SK-N-SH (cell line): Measurements from ENCODE around the gene ZNF546. TPM values are rescaled to one million over a fixed set of nuclear protein-coding genes. Genes with fewer than 3 reads are reported as not detected.

ENCODE experiments used
- CTCF ChIA-PET: fragments of 300-600, 350-600 bp; formaldehyde crosslinking; extraction: SDS; loops from one replicate; lab custom pipeline; 2021; lab: Yijun Ruan, JAX
- POLR2A ChIA-PET: fragments of 350-600 bp; sonication (Branson Sonifier 250); formaldehyde crosslinking; extraction: SDS; loops from one replicate; lab custom pipeline; 2020; ENCODE audit warnings: antibody characterized with exemption, inconsistent platforms; lab: Yijun Ruan, JAX
- DNase-seq: peaks from one replicate; pipeline ENCODE4 v3.0.0; 2012
- H2AFZ ChIP-seq: fragments of 200-600 bp; sonication (generic); 2 replicates; pipeline ENCODE4 v1.8.1; 2016; ENCODE audit warnings: antibody characterized with exemption, mild to moderate bottlenecking, low read depth
- H3F3A ChIP-seq: fragments of 200-600 bp; sonication (generic); replicated peaks from 2 replicates; pipeline ENCODE3; 2016; ENCODE audit warnings: antibody characterized with exemption, mild to moderate bottlenecking; ENCODE audit not compliant: insufficient read depth
- H3K27ac ChIP-seq, 2 experiments: fragments of 200-500 bp in 1 of 2; fragments of 200-600 bp in 1 of 2; sonication (Bioruptor generic) in 1 of 2; sonication (generic), shearing (Covaris generic) in 1 of 2; 2 replicates each; pipeline versions ENCODE4 v1.5.1 to v1.6.1; 2014 to 2016; ENCODE audit warnings: low read depth in 2 of 2, inconsistent platforms in 1 of 2, low read length in 1 of 2, mild to moderate bottlenecking in 1 of 2, mixed read lengths in 1 of 2
- H3K27me3 ChIP-seq: fragments of 200-600 bp; sonication (generic), shearing (Covaris generic); 2 replicates; pipeline ENCODE4 v1.6.1; 2016; ENCODE audit warnings: mixed run types; ENCODE audit not compliant: insufficient read depth
- H3K36me3 ChIP-seq, 2 experiments: fragments of 200-500 bp in 1 of 2; fragments of 200-600 bp in 1 of 2; sonication (Bioruptor generic) in 1 of 2; sonication (generic) in 1 of 2; replicated peaks in 1 of 2; 2 replicates each; pipeline versions ENCODE3 to v1.5.1; 2014 to 2016; ENCODE audit warnings: low read length in 1 of 2, mild to moderate bottlenecking in 1 of 2; ENCODE audit not compliant: insufficient read depth in 2 of 2, control insufficient read depth in 1 of 2
- H3K4me1 ChIP-seq, 2 experiments: fragments of 200-500 bp in 1 of 2; fragments of 200-600 bp in 1 of 2; sonication (Bioruptor generic) in 1 of 2; sonication (generic), shearing (Covaris generic) in 1 of 2; 2 replicates each; pipeline versions ENCODE4 v1.5.1 to v1.6.1; 2014 to 2016; ENCODE audit warnings: low read depth in 1 of 2, low read length in 1 of 2, mixed run types in 1 of 2; ENCODE audit not compliant: insufficient read depth in 2 of 2, control insufficient read depth in 1 of 2
- H3K4me2 ChIP-seq: fragments of 200-600 bp; sonication (generic), shearing (Covaris generic); 2 replicates; pipeline ENCODE4 v1.6.1; 2017; ENCODE audit warnings: mixed run types
- H3K4me3 ChIP-seq, 2 experiments: fragments of 200-500 bp in 1 of 2; fragments of 200-600 bp in 1 of 2; sonication (Bioruptor generic) in 1 of 2; sonication (generic), shearing (Covaris generic) in 1 of 2; 2 replicates each; pipeline versions ENCODE4 v1.5.1 to v1.8.1; 2014 to 2016; ENCODE audit warnings: low read depth in 2 of 2, inconsistent platforms in 1 of 2, low read length in 1 of 2, mild to moderate bottlenecking in 1 of 2, mixed read lengths in 1 of 2, moderate library complexity in 1 of 2
- H3K79me2 ChIP-seq: fragments of 200-600 bp; sonication (generic); 2 replicates; pipeline ENCODE4 v1.8.1; 2017; ENCODE audit warnings: mild to moderate bottlenecking; ENCODE audit not compliant: insufficient read depth
- H3K9ac ChIP-seq: fragments of 200-600 bp; sonication (generic); 2 replicates; pipeline ENCODE4 v1.6.1; 2017; ENCODE audit warnings: mixed run types
- H3K9me2 ChIP-seq: fragments of 200-600 bp; sonication (generic); 2 replicates; pipeline ENCODE4 v1.6.1; 2017; ENCODE audit warnings: mixed run types
- H3K9me3 ChIP-seq: fragments of 200-600 bp; sonication (generic); 2 replicates; pipeline ENCODE4 v1.6.1; 2017; ENCODE audit warnings: mixed run types, mild to moderate bottlenecking, moderate library complexity
- H4K20me1 ChIP-seq: fragments of 200-600 bp; sonication (generic); 2 replicates; pipeline ENCODE4 v1.6.1; 2017; ENCODE audit warnings: mild to moderate bottlenecking, mixed run types; ENCODE audit not compliant: insufficient read depth
- CHD2 ChIP-seq: fragments of 150-350 bp; IDR thresholded peaks from 2 replicates; pipeline ENCODE4 v1.6.1; 2018; ENCODE audit warnings: low read length; ENCODE audit not compliant: partially characterized antibody
- CTCF ChIP-seq: fragments of 200-600 bp; sonication (generic); IDR thresholded peaks from 2 replicates; pipeline ENCODE4 v1.6.1; 2017; ENCODE audit warnings: antibody characterized with exemption, mild to moderate bottlenecking, moderate library complexity
- EZH2phosphoT487 ChIP-seq: fragments of 200-600 bp; sonication (generic); IDR thresholded peaks from 2 replicates; pipeline ENCODE4 v1.6.1; 2017; ENCODE audit warnings: low read depth, mixed run types, mild to moderate bottlenecking, antibody characterized with exemption, moderate library complexity, borderline replicate concordance
- FOSL2 ChIP-seq: IDR thresholded peaks from 2 replicates; pipeline ENCODE4 v1.4.0; 2012; ENCODE audit warnings: low read depth, mild to moderate bottlenecking, moderate library complexity, borderline replicate concordance
- GABPA ChIP-seq: IDR thresholded peaks from 2 replicates; pipeline ENCODE4 v1.4.0; 2012; ENCODE audit warnings: low read depth, mild to moderate bottlenecking
- JUND ChIP-seq: IDR thresholded peaks from 2 replicates; pipeline ENCODE4 v1.4.0; 2012
- MAX ChIP-seq: IDR thresholded peaks from 2 replicates; pipeline ENCODE4 v1.4.0; 2012; ENCODE audit warnings: low read depth
- MXI1 ChIP-seq: IDR thresholded peaks from 2 replicates; pipeline ENCODE4 v1.6.1; 2012; ENCODE audit warnings: mild to moderate bottlenecking, low read depth, low read length, improper control_type of control experiment
- TCF12 ChIP-seq: IDR thresholded peaks from 2 replicates; pipeline ENCODE4 v1.4.0; 2012
- USF1 ChIP-seq: IDR thresholded peaks from 2 replicates; pipeline ENCODE4 v1.4.0; 2012; ENCODE audit warnings: low read depth, borderline replicate concordance
- USF2 ChIP-seq: fragments of 150-350 bp; IDR thresholded peaks from 2 replicates; pipeline ENCODE4 v1.6.1; 2017; ENCODE audit warnings: antibody characterized with exemption, low read length, low read depth, borderline replicate concordance
- WGBS: methylation state at CpG from one replicate; pipeline ENCODE4 v1.1.6; 2017; ENCODE audit warnings: low lambda C conversion rate; 5-methylcytosine and 5-hydroxymethylcytosine counted together
- polyA plus RNA-seq, 3 experiments: library from polyadenylated mRNA; depleted of rRNA; stranded (reverse); fragments of >200 nt; gene quantifications; 2 replicates each; pipeline ENCODE4 v1.2.3, GENCODE V29; 2012

The ZNF546 gene
- polyA plus RNA-seq, 1 of the 3 experiments (the other 2 are of a cell fraction) = 0.87 TPM

- DNase-seq = no peak
- Histone ChIP-seq H3K79me2 (peaks cover 45% of the 10 kb centered on the region), H3K9me3 (no peaks in the 10 kb centered on the region), H2AFZ (no peak overlapping the region), H3K4me1 (peaks cover 0 to 10% of the 10 kb centered on the region in 2 experiments; a peak in 2 of 4 replicates)
- TF ChIP-seq GABPA (no peak), FOSL2 (no peak), USF2 (no peak), CTCF (no peak), EZH2phosphoT487 (no peak), USF1 (no peak), MAX (no peak), JUND (no peak), TCF12 (no peak)
- TF ChIP-seq, all 33 proteins: peak for 0
- Histone ChIP-seq H3K27ac (no peak overlapping the region), H3K4me3 (no peak overlapping the region), H3K27me3 (no peaks in the 10 kb centered on the region), H3K9me2 (no peaks in the 10 kb centered on the region), H3F3A (peaks cover 11% of the 10 kb centered on the region), H4K20me1 (no peaks in the 10 kb centered on the region), H3K4me2 (no peak overlapping the region), H3K36me3 (peaks cover 0 to 3% of the 10 kb centered on the region in 2 experiments), H3K9ac (no peak overlapping the region)
- 83% methylated on average over 1 of the region's 1 CpG for WGBS
- ChIA-PET CTCF (no interaction called here), POLR2A (interaction anchor here (1.1 kb wide), 1 partner anchor 23 kb away, joined by 3 read pairs; the partner anchor contains the start of gene PSMC4)
These were observed 3.3 kb upstream of the ZNF546 start for GRCh38 chr19:39993605-39994004.

GRCh38 chr19:39994361-39994760 lies 2.5 kb upstream of the ZNF546 start:
- Histone ChIP-seq H3K4me3 (no peak overlapping the region), H3K4me1 (peaks cover 0 to 10% of the 10 kb centered on the region in 2 experiments; a peak in 2 of 4 replicates), H3K9me3 (no peaks in the 10 kb centered on the region), H3K4me2 (no peak overlapping the region), H3K27me3 (no peaks in the 10 kb centered on the region), H3K9ac (no peak overlapping the region), H3F3A (peaks cover 11% of the 10 kb centered on the region), H3K36me3 (peaks cover 0 to 3% of the 10 kb centered on the region in 2 experiments), H2AFZ (no peak overlapping the region), H3K27ac (no peak overlapping the region), H4K20me1 (no peaks in the 10 kb centered on the region), H3K9me2 (no peaks in the 10 kb centered on the region), H3K79me2 (peaks cover 38% of the 10 kb centered on the region)
- CTCF ChIA-PET = no interaction called here
- no peak for DNase-seq
- TF ChIP-seq MXI1 = no peak
- TF ChIP-seq CHD2 = no peak
- POLR2A ChIA-PET = interaction anchor here (0.5 kb wide), 1 partner anchor 10 kb away, joined by 3 read pairs; no protein-coding TSS in a partner anchor
